SK-N-SH treated with all-trans-retinoic acid at 6 μM for 48 hours (cell line): ENCODE results near the gene RAC3.

Experiments used
- ATAC-seq: fragments of 200-7000 bp; cut with Tn5 transposase; 3 replicates; pipeline ENCODE4 v1.9.1; 2020; ENCODE audit warnings: mild to moderate bottlenecking, moderate library complexity
- ARNTL ChIP-seq: fragments of 450-650 bp; formaldehyde crosslinking; IDR thresholded peaks from 2 replicates; pipeline ENCODE4 v1.5.0; 2020; ENCODE audit warnings: low read depth, mild to moderate bottlenecking, moderate library complexity, borderline replicate concordance
- GLIS3 ChIP-seq: fragments of 250-450 bp; sonication (Bioruptor Pico); IDR thresholded peaks from 2 replicates; pipeline ENCODE4 v1.5.0; 2020; ENCODE audit warnings: mild to moderate bottlenecking, moderate library complexity
- ISL1 ChIP-seq: fragments of 250-450 bp; sonication (Bioruptor Pico); IDR thresholded peaks from 2 replicates; pipeline ENCODE4 v2.1.2; 2022; ENCODE audit warnings: mild to moderate bottlenecking, moderate library complexity
- PPARA ChIP-seq: fragments of 250-450 bp; sonication (Bioruptor Pico); IDR thresholded peaks from 2 replicates; pipeline ENCODE4 v1.5.0; 2020; ENCODE audit warnings: mild to moderate bottlenecking, borderline replicate concordance
- RARB ChIP-seq: fragments of 250-450 bp; sonication (Bioruptor Pico); IDR thresholded peaks from 2 replicates; pipeline ENCODE4 v1.8.0; 2021; ENCODE audit warnings: mild to moderate bottlenecking, moderate library complexity
- TCF4 ChIP-seq: fragments of 250-450 bp; sonication (Bioruptor Pico); IDR thresholded peaks from 2 replicates; pipeline ENCODE4 v1.8.0; 2021; ENCODE audit warnings: mild to moderate bottlenecking, moderate library complexity, borderline replicate concordance
- TOX ChIP-seq: fragments of 250-450 bp; sonication (Bioruptor Pico); IDR thresholded peaks from 2 replicates; pipeline ENCODE4 v1.8.0; 2021; ENCODE audit warnings: mild to moderate bottlenecking, moderate library complexity, borderline replicate concordance
- ZC3H10 ChIP-seq: fragments of 250-450 bp; sonication (Bioruptor Pico); IDR thresholded peaks from 2 replicates; pipeline ENCODE4 v1.5.1; 2021; ENCODE audit warnings: mild to moderate bottlenecking, moderate library complexity
- ZFP3 ChIP-seq: fragments of 250-450 bp; sonication (Bioruptor Pico); IDR thresholded peaks from 2 replicates; pipeline ENCODE4 v1.5.0; 2020; ENCODE audit warnings: mild to moderate bottlenecking, moderate library complexity
- ZFP30 ChIP-seq: fragments of 450-650 bp; formaldehyde crosslinking; IDR thresholded peaks from 2 replicates; pipeline ENCODE4 v1.5.0; 2022; ENCODE audit warnings: mild to moderate bottlenecking, moderate library complexity
- ZNF70 ChIP-seq: fragments of 450-650 bp; formaldehyde crosslinking; IDR thresholded peaks from 2 replicates; pipeline ENCODE4 v1.5.0; 2020; ENCODE audit warnings: mild to moderate bottlenecking, moderate library complexity
- TF ChIP-seq, protein P1 (sequence below): fragments of 250-450 bp; sonication (Bioruptor Pico); IDR thresholded peaks from 2 replicates; pipeline ENCODE4 v1.8.0; 2020; ENCODE audit warnings: mild to moderate bottlenecking, moderate library complexity, borderline replicate concordance
- TF ChIP-seq, protein P2 (sequence below): fragments of 250-450 bp; sonication (Bioruptor Pico); IDR thresholded peaks from 2 replicates; pipeline ENCODE4 v1.5.1; 2021; ENCODE audit warnings: mild to moderate bottlenecking, moderate library complexity
- TF ChIP-seq, protein P3 (sequence below): fragments of 250-450 bp; sonication (Bioruptor Pico); IDR thresholded peaks from 2 replicates; pipeline ENCODE4 v1.5.0; 2020; ENCODE audit warnings: mild to moderate bottlenecking, moderate library complexity
- TF ChIP-seq, protein P4 (sequence below): fragments of 250-450 bp; sonication (Bioruptor Pico); IDR thresholded peaks from 2 replicates; pipeline ENCODE4 v1.5.1; 2020; ENCODE audit warnings: low read depth, mild to moderate bottlenecking, moderate library complexity

RAC3 gene

DNA sequence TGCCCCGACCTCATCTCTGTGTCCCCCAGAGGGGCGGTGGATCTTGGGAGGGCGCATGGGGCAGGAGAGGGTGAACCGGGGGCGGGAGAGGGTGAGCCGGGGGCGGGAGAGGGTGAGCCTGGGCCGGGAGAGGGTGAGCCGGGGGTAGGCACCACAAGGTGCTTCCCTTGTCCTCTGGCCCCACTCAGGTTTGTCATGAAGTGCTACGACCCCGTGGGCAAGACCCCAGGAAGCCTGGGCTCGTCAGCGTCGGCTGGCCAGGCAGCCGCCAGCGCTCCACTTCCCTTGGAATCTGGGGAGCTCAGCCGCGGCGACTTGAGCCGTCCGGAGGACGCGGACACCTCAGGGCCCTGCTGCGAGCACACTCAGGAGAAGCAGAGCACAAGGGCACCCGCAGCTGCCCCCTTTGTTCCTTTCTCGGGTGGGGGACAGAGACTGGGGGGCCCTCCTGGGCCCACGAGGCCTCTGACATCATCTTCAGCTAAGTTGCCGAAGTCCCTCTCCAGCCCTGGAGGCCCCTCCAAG lies 35.2 kb upstream of the RAC3 start:
- TF ChIP-seq, protein P1, sequence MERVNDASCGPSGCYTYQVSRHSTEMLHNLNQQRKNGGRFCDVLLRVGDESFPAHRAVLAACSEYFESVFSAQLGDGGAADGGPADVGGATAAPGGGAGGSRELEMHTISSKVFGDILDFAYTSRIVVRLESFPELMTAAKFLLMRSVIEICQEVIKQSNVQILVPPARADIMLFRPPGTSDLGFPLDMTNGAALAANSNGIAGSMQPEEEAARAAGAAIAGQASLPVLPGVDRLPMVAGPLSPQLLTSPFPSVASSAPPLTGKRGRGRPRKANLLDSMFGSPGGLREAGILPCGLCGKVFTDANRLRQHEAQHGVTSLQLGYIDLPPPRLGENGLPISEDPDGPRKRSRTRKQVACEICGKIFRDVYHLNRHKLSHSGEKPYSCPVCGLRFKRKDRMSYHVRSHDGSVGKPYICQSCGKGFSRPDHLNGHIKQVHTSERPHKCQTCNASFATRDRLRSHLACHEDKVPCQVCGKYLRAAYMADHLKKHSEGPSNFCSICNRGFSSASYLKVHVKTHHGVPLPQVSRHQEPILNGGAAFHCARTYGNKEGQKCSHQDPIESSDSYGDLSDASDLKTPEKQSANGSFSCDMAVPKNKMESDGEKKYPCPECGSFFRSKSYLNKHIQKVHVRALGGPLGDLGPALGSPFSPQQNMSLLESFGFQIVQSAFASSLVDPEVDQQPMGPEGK (CRISPR knock-in tag), result no peak
- TF ChIP-seq ISL1, result no peak
- TF ChIP-seq ZFP30 (CRISPR knock-in tag), result no peak
- ATAC-seq, result no peak

DNA sequence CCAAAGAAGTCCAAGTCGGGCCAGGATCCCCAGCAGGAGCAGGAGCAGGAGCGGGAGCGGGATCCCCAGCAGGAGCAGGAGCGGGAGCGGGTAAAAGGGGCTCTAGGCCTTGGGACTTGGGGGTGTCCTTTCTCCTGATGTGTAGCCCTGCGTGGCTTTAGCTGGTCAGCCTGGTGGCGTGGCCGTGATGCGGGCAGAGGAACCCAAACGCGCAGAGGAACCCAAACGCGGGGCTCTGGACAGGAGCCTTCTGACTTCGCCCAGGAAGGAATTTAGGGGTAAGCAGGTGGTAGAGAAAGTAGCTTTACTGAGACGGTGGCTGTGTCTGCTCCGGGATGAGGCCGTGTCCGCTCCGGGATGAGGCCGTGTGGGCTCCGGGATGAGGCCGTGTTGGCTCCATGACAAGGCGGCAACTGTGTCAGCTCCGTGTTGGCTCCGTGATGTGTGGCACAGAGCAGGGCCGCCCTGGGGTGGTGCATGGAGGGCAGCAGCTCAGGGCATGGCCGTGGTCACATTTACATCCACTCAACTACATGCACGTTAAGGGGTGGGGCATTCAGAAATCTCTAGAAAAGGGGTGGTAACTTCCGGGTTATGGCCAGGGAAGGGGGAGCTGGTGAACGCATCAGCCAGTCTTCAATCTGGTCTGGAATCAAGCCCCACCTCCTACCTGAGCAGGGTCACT lies 34.6 kb upstream of the RAC3 start:
- no peak for TF ChIP-seq PPARA (CRISPR knock-in tag)
- TF ChIP-seq, protein P2, sequence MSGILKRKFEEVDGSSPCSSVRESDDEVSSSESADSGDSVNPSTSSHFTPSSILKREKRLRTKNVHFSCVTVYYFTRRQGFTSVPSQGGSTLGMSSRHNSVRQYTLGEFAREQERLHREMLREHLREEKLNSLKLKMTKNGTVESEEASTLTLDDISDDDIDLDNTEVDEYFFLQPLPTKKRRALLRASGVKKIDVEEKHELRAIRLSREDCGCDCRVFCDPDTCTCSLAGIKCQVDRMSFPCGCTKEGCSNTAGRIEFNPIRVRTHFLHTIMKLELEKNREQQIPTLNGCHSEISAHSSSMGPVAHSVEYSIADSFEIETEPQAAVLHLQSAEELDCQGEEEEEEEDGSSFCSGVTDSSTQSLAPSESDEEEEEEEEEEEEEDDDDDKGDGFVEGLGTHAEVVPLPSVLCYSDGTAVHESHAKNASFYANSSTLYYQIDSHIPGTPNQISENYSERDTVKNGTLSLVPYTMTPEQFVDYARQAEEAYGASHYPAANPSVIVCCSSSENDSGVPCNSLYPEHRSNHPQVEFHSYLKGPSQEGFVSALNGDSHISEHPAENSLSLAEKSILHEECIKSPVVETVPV, result no peak
- no peak for TF ChIP-seq ZNF70 (CRISPR knock-in tag)
- ATAC-seq, result no peak

DNA sequence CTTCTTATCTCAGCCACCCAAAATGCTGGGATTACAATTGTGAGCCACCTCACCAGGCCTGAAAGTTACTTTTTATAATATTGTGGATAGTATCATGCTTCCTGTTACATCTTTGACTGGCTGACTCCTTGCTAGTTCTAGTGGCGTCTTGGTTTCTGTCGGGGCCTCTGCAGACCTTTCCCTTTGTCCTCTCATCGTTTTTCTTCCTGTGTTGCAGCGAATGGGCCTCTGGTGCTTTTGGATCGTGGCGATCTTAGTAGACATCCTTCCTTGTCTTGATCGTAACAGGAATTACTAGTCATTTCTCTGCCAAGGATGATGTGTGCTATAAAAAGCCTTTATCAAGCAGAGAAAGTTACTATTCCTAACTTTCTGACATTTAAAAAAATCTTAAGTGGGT lies 33.3 kb upstream of the RAC3 start:
- TF ChIP-seq PPARA (CRISPR knock-in tag), result no peak
- TF ChIP-seq RARB, result no peak
- no peak for TF ChIP-seq ZC3H10 (CRISPR knock-in tag)
- TF ChIP-seq, protein P1 (CRISPR knock-in tag), result no peak
- TF ChIP-seq TOX (CRISPR knock-in tag), result no peak
- TF ChIP-seq ZNF70 (CRISPR knock-in tag), result no peak
- TF ChIP-seq, protein P3, sequence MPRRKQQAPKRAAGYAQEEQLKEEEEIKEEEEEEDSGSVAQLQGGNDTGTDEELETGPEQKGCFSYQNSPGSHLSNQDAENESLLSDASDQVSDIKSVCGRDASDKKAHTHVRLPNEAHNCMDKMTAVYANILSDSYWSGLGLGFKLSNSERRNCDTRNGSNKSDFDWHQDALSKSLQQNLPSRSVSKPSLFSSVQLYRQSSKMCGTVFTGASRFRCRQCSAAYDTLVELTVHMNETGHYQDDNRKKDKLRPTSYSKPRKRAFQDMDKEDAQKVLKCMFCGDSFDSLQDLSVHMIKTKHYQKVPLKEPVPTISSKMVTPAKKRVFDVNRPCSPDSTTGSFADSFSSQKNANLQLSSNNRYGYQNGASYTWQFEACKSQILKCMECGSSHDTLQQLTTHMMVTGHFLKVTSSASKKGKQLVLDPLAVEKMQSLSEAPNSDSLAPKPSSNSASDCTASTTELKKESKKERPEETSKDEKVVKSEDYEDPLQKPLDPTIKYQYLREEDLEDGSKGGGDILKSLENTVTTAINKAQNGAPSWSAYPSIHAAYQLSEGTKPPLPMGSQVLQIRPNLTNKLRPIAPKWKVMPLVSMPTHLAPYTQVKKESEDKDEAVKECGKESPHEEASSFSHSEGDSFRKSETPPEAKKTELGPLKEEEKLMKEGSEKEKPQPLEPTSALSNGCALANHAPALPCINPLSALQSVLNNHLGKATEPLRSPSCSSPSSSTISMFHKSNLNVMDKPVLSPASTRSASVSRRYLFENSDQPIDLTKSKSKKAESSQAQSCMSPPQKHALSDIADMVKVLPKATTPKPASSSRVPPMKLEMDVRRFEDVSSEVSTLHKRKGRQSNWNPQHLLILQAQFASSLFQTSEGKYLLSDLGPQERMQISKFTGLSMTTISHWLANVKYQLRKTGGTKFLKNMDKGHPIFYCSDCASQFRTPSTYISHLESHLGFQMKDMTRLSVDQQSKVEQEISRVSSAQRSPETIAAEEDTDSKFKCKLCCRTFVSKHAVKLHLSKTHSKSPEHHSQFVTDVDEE (CRISPR knock-in tag), result no peak
- no peak for TF ChIP-seq ZFP30 (CRISPR knock-in tag)
- no peak for TF ChIP-seq TCF4 (CRISPR knock-in tag)
- no peak for TF ChIP-seq ARNTL (CRISPR knock-in tag)
- TF ChIP-seq, protein P2, result no peak
- no peak for TF ChIP-seq ISL1
- TF ChIP-seq ZFP3 (CRISPR knock-in tag), result no peak
- no peak for TF ChIP-seq GLIS3 (CRISPR knock-in tag)
- TF ChIP-seq, all 23 proteins: peak for 0
- ATAC-seq, result no peak

DNA sequence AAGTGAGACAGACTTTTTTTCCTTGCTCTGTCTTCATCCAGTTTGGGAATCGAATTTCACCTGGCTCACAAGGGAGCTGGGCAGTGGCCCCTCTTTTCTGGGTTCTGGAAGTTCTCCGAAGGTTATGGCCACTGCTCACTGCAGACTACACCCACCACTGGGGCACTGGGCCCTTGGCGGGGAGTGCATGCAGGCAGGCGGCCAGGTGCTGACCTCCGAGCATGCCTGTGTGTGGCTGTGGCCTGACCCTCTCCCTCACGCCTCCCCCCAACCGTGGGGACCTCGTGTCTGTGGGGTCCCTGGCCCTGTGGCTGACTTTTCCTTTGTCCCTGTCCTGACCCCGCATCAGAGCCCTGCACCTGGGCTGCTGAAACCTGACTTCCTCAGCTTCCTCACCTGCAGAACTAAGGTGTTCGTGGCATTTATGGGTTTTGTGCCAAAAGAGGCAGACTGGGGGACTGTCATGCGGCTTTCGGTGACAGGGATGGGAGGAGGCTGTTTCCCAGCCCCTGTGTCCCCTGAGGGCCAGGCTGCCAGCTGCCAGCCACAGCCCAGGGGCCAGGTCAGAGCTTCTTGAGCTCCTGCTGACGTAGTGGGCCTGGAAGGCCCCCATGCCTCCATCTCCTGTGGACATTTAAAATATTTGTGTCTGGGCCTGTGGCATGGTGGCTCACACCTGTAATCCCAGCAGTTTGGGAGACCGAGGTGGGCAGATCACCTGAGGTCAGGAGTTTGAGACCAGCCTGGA lies 32.6 kb upstream of the RAC3 start:
- ATAC-seq, result no peak
- TF ChIP-seq GLIS3 (CRISPR knock-in tag) (no peak), TCF4 (CRISPR knock-in tag) (no peak), ZFP3 (CRISPR knock-in tag) (no peak), ARNTL (CRISPR knock-in tag) (no peak), ZFP30 (CRISPR knock-in tag) (no peak)
- TF ChIP-seq, protein P2, result no peak
- TF ChIP-seq, protein P4, sequence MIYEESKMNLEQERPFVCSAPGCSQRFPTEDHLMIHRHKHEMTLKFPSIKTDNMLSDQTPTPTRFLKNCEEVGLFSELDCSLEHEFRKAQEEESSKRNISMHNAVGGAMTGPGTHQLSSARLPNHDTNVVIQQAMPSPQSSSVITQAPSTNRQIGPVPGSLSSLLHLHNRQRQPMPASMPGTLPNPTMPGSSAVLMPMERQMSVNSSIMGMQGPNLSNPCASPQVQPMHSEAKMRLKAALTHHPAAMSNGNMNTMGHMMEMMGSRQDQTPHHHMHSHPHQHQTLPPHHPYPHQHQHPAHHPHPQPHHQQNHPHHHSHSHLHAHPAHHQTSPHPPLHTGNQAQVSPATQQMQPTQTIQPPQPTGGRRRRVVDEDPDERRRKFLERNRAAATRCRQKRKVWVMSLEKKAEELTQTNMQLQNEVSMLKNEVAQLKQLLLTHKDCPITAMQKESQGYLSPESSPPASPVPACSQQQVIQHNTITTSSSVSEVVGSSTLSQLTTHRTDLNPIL (CRISPR knock-in tag), result no peak
